NCI-H82 treated with DMSO at 0.1 percent for 48 hours (cell line): ENCODE measurements around the gene RNF38.
"Not testable (repeated sequence)": the region's sequence is repeated elsewhere in the genome, so short reads cannot be mapped to it uniquely, and the experiment has no call there.

Experiments used
- DNase-seq: peaks from one replicate; lab custom pipeline; 2025; ENCODE audit not compliant: unreplicated experiment; lab: John Stamatoyannopoulos, UW

Gene RNF38

GRCh38 chr9:36399980-36400331 is at the start of gene RNF38:
Gene RNF38 (minus strand): TSS chr9:36400269. CDS start chr9:36400108, 161 bp downstream.
- no peak for DNase-seq

GRCh38 chr9:36448555-36448954 is 48.5 kb upstream of the RNF38 start:
- DNase-seq = not testable (repeated sequence)

- DNase-seq = no peak
These were observed 47.9 kb upstream of the RNF38 start for GRCh38 chr9:36448017-36448416.

GRCh38 chr9:36446678-36447077 is 46.6 kb upstream of the RNF38 start:
- not testable (repeated sequence) for DNase-seq

- no peak for DNase-seq
These were observed 45.8 kb upstream of the RNF38 start for GRCh38 chr9:36445800-36446361.

GRCh38 chr9:36444203-36444602 is 44.1 kb upstream of the RNF38 start:
- DNase-seq = no peak

- no peak for DNase-seq
These were observed 43.5 kb upstream of the RNF38 start for GRCh38 chr9:36443581-36443980.

GRCh38 chr9:36442710-36443109 is 42.6 kb upstream of the RNF38 start:
- DNase-seq = no peak

GRCh38 chr9:36441966-36442365 is 41.9 kb upstream of the RNF38 start:
- peak; percentile 44 for DNase-seq

- DNase-seq = no peak
These were observed 38.6 kb upstream of the RNF38 start for GRCh38 chr9:36438536-36439236.

GRCh38 chr9:36437790-36438189 is 37.7 kb upstream of the RNF38 start:
- DNase-seq = no peak

- DNase-seq = no peak
These were observed 36.8 kb upstream of the RNF38 start for GRCh38 chr9:36436909-36437308.

GRCh38 chr9:36433386-36433785 is 33.3 kb upstream of the RNF38 start:
- DNase-seq = no peak

GRCh38 chr9:36431078-36431477 is 31.0 kb upstream of the RNF38 start:
- no peak for DNase-seq

- DNase-seq = no peak
These were observed 26.9 kb upstream of the RNF38 start for GRCh38 chr9:36426945-36427344.

GRCh38 chr9:36426348-36426747 is 26.3 kb upstream of the RNF38 start:
- no peak for DNase-seq

- DNase-seq = no peak
These were observed 24.4 kb upstream of the RNF38 start for GRCh38 chr9:36424289-36425055.

GRCh38 chr9:36423206-36423605 is 23.1 kb upstream of the RNF38 start:
- DNase-seq = no peak

- no peak for DNase-seq
These were observed 16.8 kb upstream of the RNF38 start for GRCh38 chr9:36416890-36417289.

- DNase-seq = no peak
These were observed 15.9 kb upstream of the RNF38 start for GRCh38 chr9:36415822-36416525.

GRCh38 chr9:36411410-36411809 is 11.3 kb upstream of the RNF38 start:
- DNase-seq = not testable (repeated sequence)

GRCh38 chr9:36409076-36409475 is 9.0 kb upstream of the RNF38 start:
- DNase-seq = not testable (repeated sequence)
